Heart left ventricle (tissue), 16 donors: ENCODE measurements around the gene KIF26A. TPM values are rescaled to one million over a fixed set of nuclear protein-coding genes. Genes with fewer than 3 reads are reported as not detected.

Source experiments
- ATAC-seq, 4 donors: fragments of 200-7000 bp; cut with Tn5 transposase; one replicate each; pipeline ENCODE4 v1.9.1; 2020 to 2022; ENCODE audit warnings: moderate library complexity in 4 of 4, mild to moderate bottlenecking in 3 of 4, moderate number of reproducible peaks in 1 of 4
- DNase-seq, 5 donors: peaks; one replicate each; pipeline ENCODE4 v3.0.0-alpha.2; 2020
- H3K27ac ChIP-seq, 12 donors: fragments of 200-600 bp; sonication (generic) in 4 of 12; one replicate each; pipeline versions ENCODE4 v1.5.0 to v1.8.0; 2016 to 2022; ENCODE audit warnings: mild to moderate bottlenecking in 2 of 12
- H3K27me3 ChIP-seq, 9 donors: fragments of 200-600 bp; sonication (generic) in 2 of 9; one replicate each; pipeline versions ENCODE4 v1.5.1 to v1.8.0; 2016 to 2022; ENCODE audit warnings: mild to moderate bottlenecking in 3 of 9
- H3K36me3 ChIP-seq, 9 donors: fragments of 200-600 bp; sonication (generic) in 2 of 9; one replicate each; pipeline versions ENCODE4 v1.5.0 to v1.8.0; 2018 to 2022; ENCODE audit warnings: mild to moderate bottlenecking in 2 of 9
- H3K4me1 ChIP-seq, 12 donors: fragments of 200-600 bp; sonication (generic) in 4 of 12; one replicate each; pipeline versions ENCODE4 v1.5.0 to v1.8.0; 2016 to 2022; ENCODE audit warnings: mild to moderate bottlenecking in 3 of 12
- H3K4me3 ChIP-seq, 12 donors: fragments of 200-600 bp; sonication (generic) in 4 of 12; one replicate each; pipeline versions ENCODE4 v1.5.0 to v1.8.0; 2017 to 2022; ENCODE audit warnings: mild to moderate bottlenecking in 9 of 12, moderate library complexity in 4 of 12
- H3K9me3 ChIP-seq, 12 donors: fragments of 200-600 bp; sonication (generic) in 4 of 12; one replicate each; pipeline versions ENCODE4 v1.5.0 to v1.8.0; 2016 to 2022; ENCODE audit warnings: mild to moderate bottlenecking in 1 of 12
- POLR2A ChIP-seq, 2 donors: fragments of 450-650 bp; IDR thresholded peaks; one replicate each; pipeline ENCODE4 v1.6.1; 2017; ENCODE audit warnings: antibody characterized with exemption in 2 of 2, mild to moderate bottlenecking in 2 of 2, moderate library complexity in 2 of 2
- WGBS, 4 donors: extraction: QIAGEN DNeasy Blood & Tissue Kit in 2 of 4; methylation state at CpG; one replicate each; pipeline versions ENCODE4 v1.1.5 to v1.1.7; 2013 to 2018; 5-methylcytosine and 5-hydroxymethylcytosine counted together
- intact Hi-C, 10 donors: fragments of 100-400 bp; cut with DNase I; formaldehyde crosslinking; loops; one replicate each; pipeline versions ENCODE4 v1.11.1 to v1.14.2; 2022
- polyA plus RNA-seq, 2 donors: library from polyadenylated mRNA; stranded (reverse); fragments of 200-250 nt; gene quantifications; one replicate each; pipeline ENCODE4 v1.2.3, GENCODE V29; 2013
- total RNA-seq, 9 donors: library from RNA; depleted of rRNA in 2 of 9; stranded (reverse); fragments of >200 nt in 2 of 9; fragmentation: NEBNext Ultra II Directional in 3 of 9; extraction: Animal tissue kit (Norgen Biotek cat#: 25700) in 3 of 9; gene quantifications; one replicate each; pipeline versions ENCODE4 v1.1.0 to v1.2.4, GENCODE V29; 2016 to 2023
- TF ChIP-seq, protein P1 (sequence below), 12 donors: fragments of 200-600 bp; sonication (generic) in 4 of 12; IDR thresholded peaks; one replicate each; pipeline versions ENCODE4 v1.5.0 to v1.8.0; 2018 to 2022; ENCODE audit warnings: antibody characterized with exemption in 12 of 12, mild to moderate bottlenecking in 5 of 12
- donor health status: ischemic (EF 13 %, LVEDD 7.1; RV severe dilation, severe dysfunction).
- donor health status: healthy with polysubstance abuse.
- donor health status: DM: no; HTN: yes; CAD: no.
- donor health status: DM: no; HTN: no; CAD: no.
- donor health status: ischemic (EF 25% LVEDD 6.9; RV normal size, moderate dysfunction).
- donor health status: ischemic (EF 25% LVEDD 5.7; RV mildly dilated, moderate dysfunction).
- donor health status: healthy.
- donor health status: DM: yes; HTN: yes; CAD: no.
- donor health status: ischemic (EF 35%, LVEDD 5.7; RV mildly dilated, moderate dysfunction).
- donor health status: nonischemic (EF 11% LVEDD 7.7; RV severe dilation, severe dysfunction).
- donor health status: DM: yes; HTN: yes; CAD: no.
- donor health status: PGD.
- donor health status: ischemic (EF 29% LVEDD 5.4; RV normal size, mild dysfunction).
- donor health status: nonischemic (EF 23%, LVEDD 6.1; RV moderate dilation, normal function).

KIF26A gene
- total and polyA plus RNA-seq, 11 donors = 4.9 to 12.6 (median 7.8) TPM

DNA sequence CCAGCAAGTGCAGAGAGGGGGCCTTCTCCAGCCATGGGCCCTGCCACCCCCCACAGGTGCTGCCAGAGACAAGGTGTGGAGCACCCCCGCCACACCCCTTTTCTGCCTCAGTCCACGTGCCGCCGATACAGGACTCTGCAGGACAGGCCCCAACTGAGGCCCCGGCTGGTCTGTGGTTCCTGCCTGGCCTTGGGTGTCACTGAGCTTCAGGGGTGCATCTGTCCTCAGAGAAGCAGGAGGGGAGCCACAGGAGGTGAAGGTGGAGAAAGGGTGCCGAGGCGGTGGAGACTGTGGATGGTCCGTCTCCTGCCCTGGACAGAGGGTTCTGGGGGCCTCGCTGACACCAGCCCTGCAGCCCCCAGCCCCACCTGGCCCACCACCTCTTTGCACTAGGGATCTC, 63.1 kb downstream of the KIF26A start:
- H3K36me3 ChIP-seq = no peaks in the 10 kb centered on the region
- intact Hi-C loops = no loop called here
- no peak overlapping the region for H3K27ac ChIP-seq
- no peak for TF ChIP-seq POLR2A (IDR thresholded peaks at IDR 0.05)
- TF ChIP-seq, protein P1, sequence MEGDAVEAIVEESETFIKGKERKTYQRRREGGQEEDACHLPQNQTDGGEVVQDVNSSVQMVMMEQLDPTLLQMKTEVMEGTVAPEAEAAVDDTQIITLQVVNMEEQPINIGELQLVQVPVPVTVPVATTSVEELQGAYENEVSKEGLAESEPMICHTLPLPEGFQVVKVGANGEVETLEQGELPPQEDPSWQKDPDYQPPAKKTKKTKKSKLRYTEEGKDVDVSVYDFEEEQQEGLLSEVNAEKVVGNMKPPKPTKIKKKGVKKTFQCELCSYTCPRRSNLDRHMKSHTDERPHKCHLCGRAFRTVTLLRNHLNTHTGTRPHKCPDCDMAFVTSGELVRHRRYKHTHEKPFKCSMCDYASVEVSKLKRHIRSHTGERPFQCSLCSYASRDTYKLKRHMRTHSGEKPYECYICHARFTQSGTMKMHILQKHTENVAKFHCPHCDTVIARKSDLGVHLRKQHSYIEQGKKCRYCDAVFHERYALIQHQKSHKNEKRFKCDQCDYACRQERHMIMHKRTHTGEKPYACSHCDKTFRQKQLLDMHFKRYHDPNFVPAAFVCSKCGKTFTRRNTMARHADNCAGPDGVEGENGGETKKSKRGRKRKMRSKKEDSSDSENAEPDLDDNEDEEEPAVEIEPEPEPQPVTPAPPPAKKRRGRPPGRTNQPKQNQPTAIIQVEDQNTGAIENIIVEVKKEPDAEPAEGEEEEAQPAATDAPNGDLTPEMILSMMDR (IDR thresholded peaks at IDR 0.05) = no peak
- DNase-seq = no peak
- no peak overlapping the region for H3K4me3 ChIP-seq
- no peak for ATAC-seq
- 89 to 98% (median 95%) methylated on average over 4 to 9 of the region's 9 CpGs for WGBS, 4 donors
- peaks cover 0 to 16% (median 0%) of the 10 kb centered on the region in 9 donors for H3K27me3 ChIP-seq
- no peaks in the 10 kb centered on the region for H3K9me3 ChIP-seq
- no peaks in the 10 kb centered on the region for H3K4me1 ChIP-seq

DNA sequence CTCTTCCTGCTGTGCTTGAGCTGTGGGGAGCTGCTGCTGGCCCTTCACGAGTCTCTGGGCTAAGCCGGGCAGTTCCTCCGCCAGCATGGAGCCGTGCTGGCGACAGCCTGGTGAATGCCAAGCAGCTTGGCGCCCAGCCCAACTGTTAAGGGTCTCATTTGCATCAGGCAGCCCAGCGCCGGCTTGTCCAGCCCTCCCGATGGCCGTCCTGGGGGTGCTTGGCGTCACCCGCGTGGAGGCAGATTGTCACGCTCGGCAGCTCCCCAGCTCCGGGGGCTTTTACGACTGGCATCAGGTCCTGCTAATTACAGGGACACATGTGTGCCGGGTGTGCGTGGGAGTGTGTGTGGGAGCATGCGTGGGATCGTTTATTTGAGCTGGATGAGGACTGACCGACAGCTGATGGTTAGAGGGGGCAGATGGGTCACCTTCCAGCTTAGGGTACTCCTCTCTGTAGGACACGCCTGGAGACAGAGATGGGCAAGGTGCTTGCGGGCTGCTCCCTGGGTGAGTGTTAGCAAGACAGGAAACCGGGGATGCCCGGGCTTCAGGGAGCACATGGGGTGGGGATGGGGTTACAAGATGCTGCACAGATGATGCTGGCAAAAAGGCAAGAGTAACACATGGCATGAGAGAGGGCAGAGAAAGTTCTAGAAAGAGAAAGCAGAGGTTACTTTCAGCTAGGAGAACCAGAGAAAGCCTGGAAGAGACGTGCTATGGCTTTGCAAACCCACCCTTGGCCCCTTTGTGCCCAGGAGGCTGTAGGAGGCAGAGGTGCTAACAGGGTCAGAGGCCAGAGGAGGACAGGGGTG, 64.1 kb downstream of the KIF26A start:
- Histone ChIP-seq H3K27me3 (peaks cover 0 to 16% (median 0%) of the 10 kb centered on the region in 9 donors), H3K4me3 (no peak overlapping the region), H3K27ac (no peak overlapping the region), H3K9me3 (no peaks in the 10 kb centered on the region), H3K36me3 (no peaks in the 10 kb centered on the region), H3K4me1 (no peaks in the 10 kb centered on the region)
- ATAC-seq (peak in 2 of 4 donors; percentile 34 to 51), DNase-seq (no peak)
- no peak for TF ChIP-seq POLR2A (IDR thresholded peaks at IDR 0.05)
- TF ChIP-seq, protein P1 (IDR thresholded peaks at IDR 0.05) = no peak
- 37 to 56% (median 50%) methylated on average over 14 to 27 of the region's 27 CpGs for WGBS, 4 donors
- intact Hi-C loops = no loop called here

DNA sequence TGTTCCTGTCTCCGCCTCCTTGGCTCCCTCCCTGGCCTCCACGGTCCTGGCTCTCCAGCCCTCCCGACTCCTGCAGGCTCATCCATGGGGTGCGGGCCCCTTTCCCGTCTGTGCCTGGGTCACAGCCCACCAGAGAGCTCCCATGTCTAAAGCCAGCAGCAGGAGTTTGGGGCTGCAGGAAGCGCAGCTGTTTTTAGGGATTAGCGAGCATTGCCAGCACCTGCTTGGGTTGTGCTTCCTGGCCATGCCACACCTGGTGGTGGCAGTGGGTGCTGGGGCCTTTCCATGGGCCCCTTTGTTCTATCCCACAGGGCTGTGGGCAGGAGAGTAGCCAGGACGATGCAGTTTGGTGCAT, 64.7 kb downstream of the KIF26A start:
- 62 to 72% (median 67%) methylated on average over 8 of the region's 8 CpGs for WGBS, 4 donors
- intact Hi-C loops = no loop called here
- H3K4me1 ChIP-seq = no peaks in the 10 kb centered on the region
- ATAC-seq (no peak), DNase-seq (no peak)
- TF ChIP-seq, protein P1 (IDR thresholded peaks at IDR 0.05) = no peak
- TF ChIP-seq POLR2A (IDR thresholded peaks at IDR 0.05) = no peak
- no peak overlapping the region for H3K27ac ChIP-seq
- no peaks in the 10 kb centered on the region for H3K36me3 ChIP-seq
- H3K4me3 ChIP-seq = no peak overlapping the region
- peaks cover 0 to 16% (median 0%) of the 10 kb centered on the region in 9 donors for H3K27me3 ChIP-seq
- H3K9me3 ChIP-seq = no peaks in the 10 kb centered on the region

DNA sequence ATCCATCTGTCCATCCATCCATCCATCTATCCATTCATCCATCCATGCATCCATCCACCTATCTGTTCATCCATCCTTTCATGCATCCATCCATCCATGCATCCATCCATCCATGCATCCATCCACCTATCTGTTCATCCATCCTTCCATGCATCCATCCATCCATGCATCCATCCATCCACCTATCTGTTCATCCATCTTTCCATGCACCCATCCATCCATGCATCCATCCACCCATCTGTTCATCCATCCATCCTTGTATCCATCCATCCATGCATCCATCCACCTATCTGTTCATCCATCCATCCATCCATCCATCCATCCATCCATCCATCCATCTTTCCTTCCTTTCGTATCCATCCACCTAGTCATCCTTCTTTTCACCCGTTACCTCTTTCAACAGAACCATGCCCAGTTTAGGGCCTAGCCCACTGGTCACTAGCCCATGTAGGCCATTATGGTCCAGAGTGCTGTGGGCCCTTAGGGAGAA, 66.3 kb downstream of the KIF26A start:
- intact Hi-C loops = no loop called here
- Histone ChIP-seq H3K4me1 (no peaks in the 10 kb centered on the region), H3K9me3 (no peaks in the 10 kb centered on the region), H3K36me3 (no peaks in the 10 kb centered on the region), H3K27me3 (peaks cover 0 to 16% (median 0%) of the 10 kb centered on the region in 9 donors), H3K27ac (no peak overlapping the region), H3K4me3 (no peak overlapping the region)
- DNase-seq (no peak), ATAC-seq (no peak)
- no peak for TF ChIP-seq POLR2A (IDR thresholded peaks at IDR 0.05)
- TF ChIP-seq, protein P1 (IDR thresholded peaks at IDR 0.05) = no peak
- WGBS, 4 donors = 97 to 98% (median 97%) methylated on average over 2 of the region's 2 CpGs
